ENCODE results near the gene ZNF14. TPM values are rescaled to one million over a fixed set of nuclear protein-coding genes. Genes with fewer than 3 reads are reported as not detected.
A peak's percentile ranks its signal among the peaks of the same experiment; 100 is the strongest.

ZNF14 gene
- total and polyA plus RNA-seq, 2 experiments from 2014 or later = 4.6 to 10.2 TPM

DNA sequence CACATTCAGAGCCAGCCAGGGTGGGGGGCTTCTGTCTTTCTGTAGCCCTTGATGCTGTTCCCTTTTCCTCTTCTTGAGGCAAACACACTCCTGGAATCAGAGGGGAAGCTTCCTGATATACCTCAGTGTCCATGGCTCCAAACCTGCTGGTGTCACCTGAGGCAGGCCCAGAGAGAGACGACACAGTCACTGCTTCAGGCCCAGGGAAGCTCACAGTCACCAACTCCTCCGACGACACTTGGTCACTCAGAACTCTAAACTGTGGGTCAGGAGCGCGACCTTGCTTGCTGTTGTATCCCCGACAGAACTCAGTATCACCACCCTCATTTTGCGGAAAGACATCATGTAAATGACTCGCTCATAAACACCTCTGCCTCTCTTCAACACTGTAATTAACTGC, 70.6 kb downstream of the ZNF14 start:
- H3K27ac ChIP-seq (ENCODE audit: low read depth) = peak overlapping the region; percentile 80
- peaks cover 12% of the 10 kb centered on the region for H4K20me1 ChIP-seq (replicated peaks; ENCODE audit: insufficient read depth)
- Mint-ChIP-seq H3K4me1 (peaks cover 18% of the 10 kb centered on the region), H3K27ac (peak overlapping the region; percentile 93; the same call in 1 of the 2 replicates), H3K27me3 (ENCODE audit: insufficient read depth, low read depth, poor library complexity) (peaks cover 4% of the 10 kb centered on the region), H3K36me3 (ENCODE audit: low read depth) (peaks cover 39% of the 10 kb centered on the region), H3K4me3 (peak overlapping the region; percentile 92), H3K9me3 (no peaks in the 10 kb centered on the region)
- H3K79me2 ChIP-seq (replicated peaks; ENCODE audit: insufficient read depth) = peaks cover 44% of the 10 kb centered on the region
- H3K9me2 ChIP-seq (ENCODE audit: insufficient read depth) = 0 out of 2 replicates have a peak, but pooled peaks cover under 1% of the 10 kb centered on the region
- peaks cover 17% of the 10 kb centered on the region for H3F3A ChIP-seq (replicated peaks; ENCODE audit: low read depth)
- H3K27me3 ChIP-seq (ENCODE audit: insufficient read depth) = no peaks in the 10 kb centered on the region
- H3K4me1 ChIP-seq (ENCODE audit: insufficient read depth) = peaks cover 10% of the 10 kb centered on the region
- TF ChIP-seq CREB1 (CRISPR knock-in tag; IDR thresholded peaks at IDR 0.05; ENCODE audit: low read depth) = no peak
- TF ChIP-seq POLR2AphosphoS5 (IDR thresholded peaks at IDR 0.05; ENCODE audit: low read depth) = no peak
- TF ChIP-seq, protein P1, sequence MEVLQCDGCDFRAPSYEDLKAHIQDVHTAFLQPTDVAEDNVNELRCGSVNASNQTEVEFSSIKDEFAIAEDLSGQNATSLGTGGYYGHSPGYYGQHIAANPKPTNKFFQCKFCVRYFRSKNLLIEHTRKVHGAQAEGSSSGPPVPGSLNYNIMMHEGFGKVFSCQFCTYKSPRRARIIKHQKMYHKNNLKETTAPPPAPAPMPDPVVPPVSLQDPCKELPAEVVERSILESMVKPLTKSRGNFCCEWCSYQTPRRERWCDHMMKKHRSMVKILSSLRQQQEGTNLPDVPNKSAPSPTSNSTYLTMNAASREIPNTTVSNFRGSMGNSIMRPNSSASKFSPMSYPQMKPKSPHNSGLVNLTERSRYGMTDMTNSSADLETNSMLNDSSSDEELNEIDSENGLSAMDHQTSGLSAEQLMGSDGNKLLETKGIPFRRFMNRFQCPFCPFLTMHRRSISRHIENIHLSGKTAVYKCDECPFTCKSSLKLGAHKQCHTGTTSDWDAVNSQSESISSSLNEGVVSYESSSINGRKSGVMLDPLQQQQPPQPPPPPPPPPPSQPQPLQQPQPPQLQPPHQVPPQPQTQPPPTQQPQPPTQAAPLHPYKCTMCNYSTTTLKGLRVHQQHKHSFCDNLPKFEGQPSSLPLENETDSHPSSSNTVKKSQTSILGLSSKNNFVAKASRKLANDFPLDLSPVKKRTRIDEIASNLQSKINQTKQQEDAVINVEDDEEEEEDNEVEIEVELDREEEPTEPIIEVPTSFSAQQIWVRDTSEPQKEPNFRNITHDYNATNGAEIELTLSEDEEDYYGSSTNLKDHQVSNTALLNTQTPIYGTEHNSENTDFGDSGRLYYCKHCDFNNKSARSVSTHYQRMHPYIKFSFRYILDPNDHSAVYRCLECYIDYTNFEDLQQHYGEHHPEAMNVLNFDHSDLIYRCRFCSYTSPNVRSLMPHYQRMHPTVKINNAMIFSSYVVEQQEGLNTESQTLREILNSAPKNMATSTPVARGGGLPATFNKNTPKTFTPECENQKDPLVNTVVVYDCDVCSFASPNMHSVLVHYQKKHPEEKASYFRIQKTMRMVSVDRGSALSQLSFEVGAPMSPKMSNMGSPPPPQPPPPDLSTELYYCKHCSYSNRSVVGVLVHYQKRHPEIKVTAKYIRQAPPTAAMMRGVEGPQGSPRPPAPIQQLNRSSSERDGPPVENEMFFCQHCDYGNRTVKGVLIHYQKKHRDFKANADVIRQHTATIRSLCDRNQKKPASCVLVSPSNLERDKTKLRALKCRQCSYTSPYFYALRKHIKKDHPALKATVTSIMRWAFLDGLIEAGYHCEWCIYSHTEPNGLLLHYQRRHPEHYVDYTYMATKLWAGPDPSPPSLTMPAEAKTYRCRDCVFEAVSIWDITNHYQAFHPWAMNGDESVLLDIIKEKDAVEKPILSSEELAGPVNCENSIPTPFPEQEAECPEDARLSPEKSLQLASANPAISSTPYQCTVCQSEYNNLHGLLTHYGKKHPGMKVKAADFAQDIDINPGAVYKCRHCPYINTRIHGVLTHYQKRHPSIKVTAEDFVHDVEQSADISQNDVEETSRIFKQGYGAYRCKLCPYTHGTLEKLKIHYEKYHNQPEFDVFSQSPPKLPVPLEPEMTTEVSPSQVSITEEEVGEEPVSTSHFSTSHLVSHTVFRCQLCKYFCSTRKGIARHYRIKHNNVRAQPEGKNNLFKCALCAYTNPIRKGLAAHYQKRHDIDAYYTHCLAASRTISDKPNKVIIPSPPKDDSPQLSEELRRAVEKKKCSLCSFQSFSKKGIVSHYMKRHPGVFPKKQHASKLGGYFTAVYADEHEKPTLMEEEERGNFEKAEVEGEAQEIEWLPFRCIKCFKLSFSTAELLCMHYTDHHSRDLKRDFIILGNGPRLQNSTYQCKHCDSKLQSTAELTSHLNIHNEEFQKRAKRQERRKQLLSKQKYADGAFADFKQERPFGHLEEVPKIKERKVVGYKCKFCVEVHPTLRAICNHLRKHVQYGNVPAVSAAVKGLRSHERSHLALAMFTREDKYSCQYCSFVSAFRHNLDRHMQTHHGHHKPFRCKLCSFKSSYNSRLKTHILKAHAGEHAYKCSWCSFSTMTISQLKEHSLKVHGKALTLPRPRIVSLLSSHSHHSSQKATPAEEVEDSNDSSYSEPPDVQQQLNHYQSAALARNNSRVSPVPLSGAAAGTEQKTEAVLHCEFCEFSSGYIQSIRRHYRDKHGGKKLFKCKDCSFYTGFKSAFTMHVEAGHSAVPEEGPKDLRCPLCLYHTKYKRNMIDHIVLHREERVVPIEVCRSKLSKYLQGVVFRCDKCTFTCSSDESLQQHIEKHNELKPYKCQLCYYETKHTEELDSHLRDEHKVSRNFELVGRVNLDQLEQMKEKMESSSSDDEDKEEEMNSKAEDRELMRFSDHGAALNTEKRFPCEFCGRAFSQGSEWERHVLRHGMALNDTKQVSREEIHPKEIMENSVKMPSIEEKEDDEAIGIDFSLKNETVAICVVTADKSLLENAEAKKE (CRISPR knock-in tag; IDR thresholded peaks at IDR 0.05) = no peak
- no peak for TF ChIP-seq JUNB (IDR thresholded peaks at IDR 0.05; ENCODE audit: unreplicated experiment)
- no peak for TF ChIP-seq EZH2 (IDR thresholded peaks at IDR 0.05; ENCODE audit: low read depth, unreplicated experiment)
- TF ChIP-seq NANOG (IDR thresholded peaks at IDR 0.05; ENCODE audit: borderline replicate concordance) = no peak
- TF ChIP-seq, protein P2, sequence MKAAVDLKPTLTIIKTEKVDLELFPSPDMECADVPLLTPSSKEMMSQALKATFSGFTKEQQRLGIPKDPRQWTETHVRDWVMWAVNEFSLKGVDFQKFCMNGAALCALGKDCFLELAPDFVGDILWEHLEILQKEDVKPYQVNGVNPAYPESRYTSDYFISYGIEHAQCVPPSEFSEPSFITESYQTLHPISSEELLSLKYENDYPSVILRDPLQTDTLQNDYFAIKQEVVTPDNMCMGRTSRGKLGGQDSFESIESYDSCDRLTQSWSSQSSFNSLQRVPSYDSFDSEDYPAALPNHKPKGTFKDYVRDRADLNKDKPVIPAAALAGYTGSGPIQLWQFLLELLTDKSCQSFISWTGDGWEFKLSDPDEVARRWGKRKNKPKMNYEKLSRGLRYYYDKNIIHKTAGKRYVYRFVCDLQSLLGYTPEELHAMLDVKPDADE (IDR thresholded peaks at IDR 0.05) = no peak
- TF ChIP-seq, protein P3, sequence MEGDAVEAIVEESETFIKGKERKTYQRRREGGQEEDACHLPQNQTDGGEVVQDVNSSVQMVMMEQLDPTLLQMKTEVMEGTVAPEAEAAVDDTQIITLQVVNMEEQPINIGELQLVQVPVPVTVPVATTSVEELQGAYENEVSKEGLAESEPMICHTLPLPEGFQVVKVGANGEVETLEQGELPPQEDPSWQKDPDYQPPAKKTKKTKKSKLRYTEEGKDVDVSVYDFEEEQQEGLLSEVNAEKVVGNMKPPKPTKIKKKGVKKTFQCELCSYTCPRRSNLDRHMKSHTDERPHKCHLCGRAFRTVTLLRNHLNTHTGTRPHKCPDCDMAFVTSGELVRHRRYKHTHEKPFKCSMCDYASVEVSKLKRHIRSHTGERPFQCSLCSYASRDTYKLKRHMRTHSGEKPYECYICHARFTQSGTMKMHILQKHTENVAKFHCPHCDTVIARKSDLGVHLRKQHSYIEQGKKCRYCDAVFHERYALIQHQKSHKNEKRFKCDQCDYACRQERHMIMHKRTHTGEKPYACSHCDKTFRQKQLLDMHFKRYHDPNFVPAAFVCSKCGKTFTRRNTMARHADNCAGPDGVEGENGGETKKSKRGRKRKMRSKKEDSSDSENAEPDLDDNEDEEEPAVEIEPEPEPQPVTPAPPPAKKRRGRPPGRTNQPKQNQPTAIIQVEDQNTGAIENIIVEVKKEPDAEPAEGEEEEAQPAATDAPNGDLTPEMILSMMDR (conservative IDR thresholded peaks at IDR 0.05; ENCODE audit: low read depth in 2 of 2) = no peak
- no peak for TF ChIP-seq EZH2phosphoT487 (IDR thresholded peaks at IDR 0.05; ENCODE audit: unreplicated experiment)
- no peak for TF ChIP-seq ZNF331 (CRISPR knock-in tag; IDR thresholded peaks at IDR 0.05; ENCODE audit: low read depth)
- TF ChIP-seq ZNF114 (CRISPR knock-in tag; IDR thresholded peaks at IDR 0.05) = no peak
- TF ChIP-seq, protein P4, sequence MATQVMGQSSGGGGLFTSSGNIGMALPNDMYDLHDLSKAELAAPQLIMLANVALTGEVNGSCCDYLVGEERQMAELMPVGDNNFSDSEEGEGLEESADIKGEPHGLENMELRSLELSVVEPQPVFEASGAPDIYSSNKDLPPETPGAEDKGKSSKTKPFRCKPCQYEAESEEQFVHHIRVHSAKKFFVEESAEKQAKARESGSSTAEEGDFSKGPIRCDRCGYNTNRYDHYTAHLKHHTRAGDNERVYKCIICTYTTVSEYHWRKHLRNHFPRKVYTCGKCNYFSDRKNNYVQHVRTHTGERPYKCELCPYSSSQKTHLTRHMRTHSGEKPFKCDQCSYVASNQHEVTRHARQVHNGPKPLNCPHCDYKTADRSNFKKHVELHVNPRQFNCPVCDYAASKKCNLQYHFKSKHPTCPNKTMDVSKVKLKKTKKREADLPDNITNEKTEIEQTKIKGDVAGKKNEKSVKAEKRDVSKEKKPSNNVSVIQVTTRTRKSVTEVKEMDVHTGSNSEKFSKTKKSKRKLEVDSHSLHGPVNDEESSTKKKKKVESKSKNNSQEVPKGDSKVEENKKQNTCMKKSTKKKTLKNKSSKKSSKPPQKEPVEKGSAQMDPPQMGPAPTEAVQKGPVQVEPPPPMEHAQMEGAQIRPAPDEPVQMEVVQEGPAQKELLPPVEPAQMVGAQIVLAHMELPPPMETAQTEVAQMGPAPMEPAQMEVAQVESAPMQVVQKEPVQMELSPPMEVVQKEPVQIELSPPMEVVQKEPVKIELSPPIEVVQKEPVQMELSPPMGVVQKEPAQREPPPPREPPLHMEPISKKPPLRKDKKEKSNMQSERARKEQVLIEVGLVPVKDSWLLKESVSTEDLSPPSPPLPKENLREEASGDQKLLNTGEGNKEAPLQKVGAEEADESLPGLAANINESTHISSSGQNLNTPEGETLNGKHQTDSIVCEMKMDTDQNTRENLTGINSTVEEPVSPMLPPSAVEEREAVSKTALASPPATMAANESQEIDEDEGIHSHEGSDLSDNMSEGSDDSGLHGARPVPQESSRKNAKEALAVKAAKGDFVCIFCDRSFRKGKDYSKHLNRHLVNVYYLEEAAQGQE (IDR thresholded peaks at IDR 0.05; ENCODE audit: unreplicated experiment) = no peak
- TF ChIP-seq STAT1 (IDR thresholded peaks at IDR 0.05; ENCODE audit: unreplicated experiment) = no peak
- ATAC-seq (no peak), DNase-seq (ENCODE audit: low spot score) (no peak)
- no peak overlapping the region for H2AFZ ChIP-seq
- H3K4me2 ChIP-seq = peak overlapping the region; percentile 94
- H3K4me3 ChIP-seq = peak overlapping the region; percentile 95
- H3K36me3 ChIP-seq (ENCODE audit: insufficient read depth) = peaks cover 15% of the 10 kb centered on the region; the same call in 1 of the 2 replicates

Measured in GM23338 (cell line).